Measurements from ENCODE around the gene PHF12.
A peak's percentile ranks its signal among the peaks of the same experiment; 100 is the strongest.

PHF12 gene

GRCh38 chr17:28912281-28912937 lies 38.9 kb downstream of the PHF12 start:
- Mint-ChIP-seq H3K4me1 (no peaks in the 10 kb centered on the region), H3K27me3 (ENCODE audit: low read depth, poor library complexity) (peaks cover 2% of the 10 kb centered on the region), H3K4me3 (no peak overlapping the region), H3K36me3 (ENCODE audit: low read depth) (peaks cover 76% of the 10 kb centered on the region), H3K27ac (peak overlapping the region; percentile 48), H3K9me3 (no peaks in the 10 kb centered on the region)
- DNase-seq = no peak
- TF ChIP-seq, protein P1, sequence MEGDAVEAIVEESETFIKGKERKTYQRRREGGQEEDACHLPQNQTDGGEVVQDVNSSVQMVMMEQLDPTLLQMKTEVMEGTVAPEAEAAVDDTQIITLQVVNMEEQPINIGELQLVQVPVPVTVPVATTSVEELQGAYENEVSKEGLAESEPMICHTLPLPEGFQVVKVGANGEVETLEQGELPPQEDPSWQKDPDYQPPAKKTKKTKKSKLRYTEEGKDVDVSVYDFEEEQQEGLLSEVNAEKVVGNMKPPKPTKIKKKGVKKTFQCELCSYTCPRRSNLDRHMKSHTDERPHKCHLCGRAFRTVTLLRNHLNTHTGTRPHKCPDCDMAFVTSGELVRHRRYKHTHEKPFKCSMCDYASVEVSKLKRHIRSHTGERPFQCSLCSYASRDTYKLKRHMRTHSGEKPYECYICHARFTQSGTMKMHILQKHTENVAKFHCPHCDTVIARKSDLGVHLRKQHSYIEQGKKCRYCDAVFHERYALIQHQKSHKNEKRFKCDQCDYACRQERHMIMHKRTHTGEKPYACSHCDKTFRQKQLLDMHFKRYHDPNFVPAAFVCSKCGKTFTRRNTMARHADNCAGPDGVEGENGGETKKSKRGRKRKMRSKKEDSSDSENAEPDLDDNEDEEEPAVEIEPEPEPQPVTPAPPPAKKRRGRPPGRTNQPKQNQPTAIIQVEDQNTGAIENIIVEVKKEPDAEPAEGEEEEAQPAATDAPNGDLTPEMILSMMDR (IDR thresholded peaks at IDR 0.05) = no peak

GRCh38 chr17:28911411-28912045 lies 39.8 kb downstream of the PHF12 start:
- Mint-ChIP-seq H3K4me1 (no peaks in the 10 kb centered on the region), H3K4me3 (no peak overlapping the region), H3K27ac (no peak overlapping the region), H3K9me3 (no peaks in the 10 kb centered on the region), H3K36me3 (ENCODE audit: low read depth) (peaks cover 67% of the 10 kb centered on the region), H3K27me3 (ENCODE audit: low read depth, poor library complexity) (peaks cover 3% of the 10 kb centered on the region)
- no peak for DNase-seq
- TF ChIP-seq, protein P1 (IDR thresholded peaks at IDR 0.05) = no peak

- H3K4me3 Mint-ChIP-seq = no peak overlapping the region
- TF ChIP-seq, protein P1 (IDR thresholded peaks at IDR 0.05) = no peak
- no peak overlapping the region for H3K27ac Mint-ChIP-seq
- no peaks in the 10 kb centered on the region for H3K9me3 Mint-ChIP-seq
- H3K36me3 Mint-ChIP-seq (ENCODE audit: low read depth) = peaks cover 59% of the 10 kb centered on the region
- no peak for DNase-seq
- no peaks in the 10 kb centered on the region for H3K4me1 Mint-ChIP-seq
- H3K27me3 Mint-ChIP-seq (ENCODE audit: low read depth, poor library complexity) = peaks cover 3% of the 10 kb centered on the region
Observed at GRCh38 chr17:28910534-28910933, 40.8 kb downstream of the PHF12 start.

- TF ChIP-seq, protein P1 (IDR thresholded peaks at IDR 0.05) = no peak
- no peaks in the 10 kb centered on the region for H3K9me3 Mint-ChIP-seq
- H3K27me3 Mint-ChIP-seq (ENCODE audit: low read depth, poor library complexity) = peaks cover 3% of the 10 kb centered on the region
- no peak for DNase-seq
- no peak overlapping the region for H3K4me3 Mint-ChIP-seq
- peaks cover 43% of the 10 kb centered on the region for H3K36me3 Mint-ChIP-seq (ENCODE audit: low read depth)
- peaks cover 13% of the 10 kb centered on the region for H3K4me1 Mint-ChIP-seq
- no peak overlapping the region for H3K27ac Mint-ChIP-seq
Observed at GRCh38 chr17:28908640-28909167, 42.6 kb downstream of the PHF12 start.

DNA sequence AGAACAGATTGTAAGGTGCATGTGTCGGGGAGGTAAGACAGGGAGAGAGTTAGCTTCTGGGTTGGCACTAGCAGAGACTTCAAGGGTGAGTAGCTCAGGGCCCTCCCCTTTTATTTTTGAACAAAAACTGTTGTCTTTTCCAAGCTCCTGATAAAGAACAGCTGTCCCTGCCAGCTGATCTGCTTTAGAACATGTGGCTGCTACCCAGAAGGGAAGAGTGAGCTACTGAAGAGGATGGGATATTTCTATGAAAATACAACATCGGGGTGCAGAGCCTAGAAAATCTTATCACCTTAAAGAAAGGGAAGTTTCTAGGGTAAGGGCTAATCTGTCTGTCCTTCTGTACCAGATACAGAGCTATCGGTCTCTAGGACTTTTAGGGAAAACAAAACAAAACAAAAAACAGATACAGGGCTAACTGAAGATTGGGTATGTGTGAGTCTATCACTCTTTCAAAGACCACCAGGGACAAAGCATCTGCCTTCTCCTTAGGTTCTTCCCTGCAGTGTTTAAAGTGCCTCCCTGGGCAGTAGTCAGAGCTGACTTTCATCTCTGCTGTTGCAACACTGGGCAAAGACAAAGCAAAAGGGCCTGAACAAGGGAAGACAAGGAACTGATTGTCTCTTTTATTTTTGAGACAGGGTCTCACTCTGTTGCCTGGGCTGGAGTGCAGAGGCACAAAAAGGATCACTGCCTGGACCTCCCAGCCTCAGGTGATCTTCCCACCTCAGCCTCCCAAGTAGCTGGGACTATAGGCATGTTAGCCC lies 43.4 kb downstream of the PHF12 start:
- no peak overlapping the region for H3K4me3 Mint-ChIP-seq
- peaks cover 20% of the 10 kb centered on the region for H3K4me1 Mint-ChIP-seq
- H3K9me3 Mint-ChIP-seq = no peaks in the 10 kb centered on the region
- DNase-seq = no peak
- peaks cover 36% of the 10 kb centered on the region for H3K36me3 Mint-ChIP-seq (ENCODE audit: low read depth)
- TF ChIP-seq, protein P1 (IDR thresholded peaks at IDR 0.05) = no peak
- H3K27ac Mint-ChIP-seq = no peak overlapping the region
- H3K27me3 Mint-ChIP-seq (ENCODE audit: low read depth, poor library complexity) = peaks cover 3% of the 10 kb centered on the region
